NCI-H446 treated with DMSO at 0.1 percent for 48 hours (cell line): ENCODE results near the gene ZMIZ1.

Source experiments
- DNase-seq: peaks from one replicate; lab custom pipeline; 2025; lab: John Stamatoyannopoulos, UW

ZMIZ1 gene

GRCh38 chr10:79082631-79083596 is 14.1 kb downstream of the ZMIZ1 start:
- no peak for DNase-seq

GRCh38 chr10:79084012-79084971 is 15.5 kb downstream of the ZMIZ1 start:
- no peak for DNase-seq

DNA sequence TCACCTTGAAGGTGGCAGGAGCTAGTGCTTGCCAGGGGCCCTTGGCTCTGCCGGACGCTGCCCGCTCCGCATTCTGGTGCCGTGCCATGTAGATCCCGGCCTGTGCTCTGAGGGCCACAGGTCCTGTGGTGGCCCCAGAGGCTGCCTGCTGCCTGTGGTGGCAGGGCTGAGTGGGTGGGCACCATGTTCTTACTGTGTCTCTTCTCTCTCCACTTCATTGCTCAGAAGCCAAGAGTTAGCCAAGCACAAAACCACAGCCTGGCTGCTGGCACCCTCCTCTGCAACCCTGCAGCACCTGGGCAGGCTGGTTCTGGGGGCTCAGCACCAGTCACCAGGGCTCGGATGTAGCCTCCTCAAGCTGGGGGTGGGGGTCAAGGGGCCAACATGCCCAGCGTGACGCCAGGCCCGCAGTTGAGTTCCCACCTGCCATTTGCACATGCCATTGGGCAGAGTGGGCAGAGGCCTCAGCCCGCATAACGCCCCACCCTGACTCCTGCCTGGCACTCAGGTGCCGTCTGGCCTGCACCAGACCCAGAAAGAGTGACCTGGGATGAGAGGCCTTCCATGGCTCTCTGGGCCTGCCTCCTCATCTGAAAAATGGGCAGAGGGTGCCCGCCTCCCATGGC is 16.3 kb downstream of the ZMIZ1 start:
- DNase-seq = no peak

DNA sequence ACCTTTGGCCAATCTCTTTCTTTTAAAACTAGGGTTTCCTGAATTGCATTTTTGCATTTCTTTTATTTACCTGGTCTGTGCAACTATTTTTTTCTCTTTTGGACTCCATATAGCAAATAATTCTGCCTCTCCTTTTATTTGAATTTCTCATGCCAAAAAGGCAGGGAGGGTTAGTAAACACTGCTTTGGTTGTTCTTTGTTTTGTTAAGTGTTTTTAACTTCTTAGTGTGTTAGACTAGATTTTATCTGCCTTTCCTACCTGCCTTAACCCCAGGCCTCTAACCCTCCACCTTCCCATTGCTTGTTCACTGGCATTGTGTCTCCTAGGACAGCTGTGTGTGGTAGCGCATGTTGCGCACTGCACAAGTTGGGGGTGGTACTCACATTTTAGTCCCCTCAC is 18.1 kb downstream of the ZMIZ1 start:
- DNase-seq = no peak

DNA sequence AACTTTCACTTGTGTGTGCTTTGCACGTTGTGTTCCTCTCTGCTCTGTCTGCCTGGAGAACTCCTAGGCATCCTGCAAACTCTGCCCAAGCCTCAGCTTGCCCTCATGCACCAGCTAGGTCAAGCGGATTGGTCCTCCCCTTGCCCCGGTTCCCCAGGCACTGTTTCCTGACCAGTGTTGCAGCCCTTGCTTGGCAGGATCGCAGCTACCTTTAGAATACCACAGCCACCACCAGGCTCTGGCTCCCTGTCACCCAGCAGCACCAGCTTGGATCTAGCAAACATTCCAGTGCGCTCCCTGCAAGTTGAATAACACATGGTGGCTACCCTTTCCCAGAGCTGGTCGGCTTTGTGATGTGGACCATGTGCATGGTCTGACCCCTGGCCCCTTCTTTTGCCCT is 19.0 kb downstream of the ZMIZ1 start:
- DNase-seq = no peak

DNA sequence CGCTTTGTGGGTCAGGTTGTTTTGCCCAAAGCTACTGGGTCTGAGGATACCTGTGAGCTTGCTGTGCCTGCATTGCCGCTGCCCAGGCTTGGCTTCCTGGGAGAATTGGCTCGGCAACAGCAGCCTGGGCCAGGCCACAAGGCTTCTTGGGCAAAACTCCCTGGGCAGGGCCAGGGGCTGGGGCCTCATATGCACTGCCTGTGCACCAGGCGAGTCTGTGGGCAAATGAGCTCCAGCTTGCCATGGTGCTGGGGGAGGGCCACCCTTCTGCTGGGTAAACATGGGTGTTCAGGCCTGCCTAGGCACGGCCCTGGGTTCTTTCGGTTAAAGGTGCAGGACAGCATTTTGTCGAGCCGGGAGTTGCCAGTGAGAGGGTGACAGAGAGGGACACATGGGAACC is 19.4 kb downstream of the ZMIZ1 start:
- no peak for DNase-seq

DNA sequence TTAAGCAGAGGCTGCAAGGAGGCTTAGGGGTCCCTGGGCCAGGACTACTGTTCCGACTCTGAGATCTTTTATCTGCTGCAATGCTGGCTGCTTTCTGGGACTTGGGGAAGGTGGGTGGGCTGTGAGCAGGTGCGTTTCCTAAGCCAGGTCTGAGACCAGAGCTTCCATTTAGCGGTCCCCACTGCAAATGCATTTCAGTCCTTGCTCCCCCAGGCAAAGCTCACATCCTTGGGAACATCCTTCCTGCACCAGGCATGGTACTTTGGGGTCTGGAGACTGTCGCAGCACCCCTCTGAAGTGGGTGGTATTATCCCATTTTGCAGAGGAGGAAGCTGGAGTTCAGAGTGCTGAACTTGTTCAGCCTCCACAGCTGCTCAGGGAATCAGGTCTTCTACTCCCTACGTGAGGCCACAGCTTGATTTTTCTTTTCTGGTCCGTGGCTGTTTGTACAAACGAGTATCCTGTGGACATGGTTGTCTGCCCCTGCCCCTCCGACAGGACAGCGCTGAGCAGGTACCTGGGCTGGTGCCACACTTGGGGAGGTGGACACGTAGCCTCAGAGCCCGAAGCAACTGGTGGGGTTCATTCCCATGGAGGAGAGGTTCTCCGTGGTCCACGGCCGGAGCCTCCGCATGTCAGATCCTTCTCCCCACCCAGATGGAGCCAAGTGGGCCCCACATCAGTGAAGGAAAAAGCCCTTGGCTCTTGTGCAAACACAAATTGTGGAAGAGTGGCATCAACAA is 20.0 kb downstream of the ZMIZ1 start:
- DNase-seq = no peak

- no peak for DNase-seq
Measured at GRCh38 chr10:79089632-79090031, 20.9 kb downstream of the ZMIZ1 start.

- DNase-seq = peak; percentile 30
Measured at GRCh38 chr10:79090134-79090803, 21.5 kb downstream of the ZMIZ1 start.

GRCh38 chr10:79092292-79092896 is 23.6 kb downstream of the ZMIZ1 start:
- DNase-seq = no peak

DNA sequence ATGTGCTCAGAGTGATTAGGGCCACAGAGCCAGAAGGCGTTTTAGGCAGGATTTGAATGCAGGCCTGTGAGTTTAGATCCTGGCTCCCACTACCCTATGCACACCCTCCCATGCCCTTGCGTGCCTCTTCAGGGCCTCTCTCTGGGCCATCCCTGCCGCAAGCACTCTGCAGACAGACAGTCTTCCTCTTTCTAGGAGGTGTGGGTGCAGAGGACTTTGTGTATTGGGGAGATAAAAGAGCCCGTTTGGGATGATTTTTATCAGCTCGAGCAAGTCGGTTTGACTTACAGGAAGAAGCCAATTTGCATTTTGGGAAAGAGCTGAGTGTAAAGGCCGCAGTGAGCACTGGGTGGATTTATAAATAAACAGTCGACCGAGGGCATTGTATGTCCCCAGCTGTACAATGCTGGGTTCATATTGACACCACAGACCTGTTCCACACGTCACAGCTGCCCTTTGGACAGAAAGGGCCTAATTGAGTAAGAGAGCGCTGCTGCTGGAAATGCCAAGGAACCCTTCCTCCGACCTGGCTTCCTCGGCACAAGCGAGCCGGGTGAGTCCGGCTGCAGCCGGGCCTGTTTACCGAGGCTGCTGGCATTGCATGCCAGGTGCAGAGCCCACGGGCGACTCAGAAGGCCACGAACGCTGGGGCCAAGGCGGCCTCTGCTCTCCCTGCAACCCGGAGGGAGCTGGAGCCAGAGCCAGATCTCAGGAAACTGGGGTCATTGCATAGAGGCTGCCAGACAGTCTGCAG is 25.1 kb downstream of the ZMIZ1 start:
- DNase-seq = no peak

- no peak for DNase-seq
Measured at GRCh38 chr10:79094412-79095175, 25.8 kb downstream of the ZMIZ1 start.

- DNase-seq = no peak
Measured at GRCh38 chr10:79095316-79095715, 26.6 kb downstream of the ZMIZ1 start.

- no peak for DNase-seq
Measured at GRCh38 chr10:79096514-79096913, 27.7 kb downstream of the ZMIZ1 start.

DNA sequence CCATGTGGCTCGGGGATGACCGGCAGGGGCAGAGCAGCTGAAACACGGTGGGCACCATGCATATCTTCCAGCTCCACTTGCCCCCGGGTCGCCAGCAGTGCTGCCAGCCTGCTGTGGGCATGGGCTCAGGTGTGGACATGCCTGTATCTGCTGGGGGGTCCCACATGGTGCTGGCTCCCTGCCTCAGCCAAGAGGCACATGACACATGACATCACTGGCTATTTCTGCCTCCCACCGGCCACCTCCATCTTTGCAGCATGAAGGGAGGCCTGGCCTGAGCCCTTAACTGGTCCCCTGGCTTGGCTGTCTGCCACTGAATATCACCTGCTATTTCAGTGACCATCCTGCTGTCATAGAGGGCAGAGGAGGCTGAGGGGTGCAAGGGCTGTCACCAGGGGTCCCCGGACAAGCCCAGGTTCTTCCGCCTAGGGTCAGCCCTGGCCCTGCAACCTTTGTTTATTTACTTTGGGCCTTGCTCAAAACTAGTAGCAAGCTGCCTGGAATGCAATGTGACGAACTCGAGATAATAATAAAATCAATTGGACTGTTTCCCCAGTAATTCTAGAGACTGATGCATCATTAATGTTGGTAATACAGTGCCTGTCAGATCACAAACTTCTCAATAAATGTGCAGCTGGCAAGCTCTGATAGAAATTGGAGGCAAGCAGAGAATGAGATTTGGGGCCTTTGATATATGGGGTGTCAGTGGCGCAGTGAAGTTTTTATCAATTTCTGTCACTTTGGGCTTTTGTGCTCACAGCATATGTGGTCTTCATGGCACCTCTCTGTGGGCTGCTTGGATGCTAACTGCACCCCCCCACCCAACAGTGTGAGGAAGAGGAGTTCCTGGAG is 28.5 kb downstream of the ZMIZ1 start:
- DNase-seq = no peak

DNA sequence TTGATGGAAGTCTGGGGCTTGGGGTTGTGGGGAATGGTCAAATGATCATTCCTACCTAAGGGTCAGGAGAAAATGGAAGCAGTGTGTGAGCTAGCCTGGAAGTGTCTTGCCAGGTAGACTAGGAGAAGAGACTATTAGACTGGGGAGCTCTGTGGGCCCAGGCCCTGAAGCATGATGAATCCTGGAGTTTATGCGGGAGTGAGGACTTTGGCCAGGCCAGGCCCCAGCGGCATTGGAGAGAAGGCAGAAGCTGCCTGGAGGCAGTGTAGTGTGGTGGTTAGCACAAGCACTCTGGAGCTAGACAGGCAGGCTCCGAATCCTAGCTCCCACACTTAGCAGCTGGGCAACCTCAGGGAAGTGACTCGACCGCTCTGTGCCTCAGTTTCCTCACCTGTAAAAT is 29.3 kb downstream of the ZMIZ1 start:
- no peak for DNase-seq

GRCh38 chr10:79098596-79099015 is 29.8 kb downstream of the ZMIZ1 start:
- no peak for DNase-seq

DNA sequence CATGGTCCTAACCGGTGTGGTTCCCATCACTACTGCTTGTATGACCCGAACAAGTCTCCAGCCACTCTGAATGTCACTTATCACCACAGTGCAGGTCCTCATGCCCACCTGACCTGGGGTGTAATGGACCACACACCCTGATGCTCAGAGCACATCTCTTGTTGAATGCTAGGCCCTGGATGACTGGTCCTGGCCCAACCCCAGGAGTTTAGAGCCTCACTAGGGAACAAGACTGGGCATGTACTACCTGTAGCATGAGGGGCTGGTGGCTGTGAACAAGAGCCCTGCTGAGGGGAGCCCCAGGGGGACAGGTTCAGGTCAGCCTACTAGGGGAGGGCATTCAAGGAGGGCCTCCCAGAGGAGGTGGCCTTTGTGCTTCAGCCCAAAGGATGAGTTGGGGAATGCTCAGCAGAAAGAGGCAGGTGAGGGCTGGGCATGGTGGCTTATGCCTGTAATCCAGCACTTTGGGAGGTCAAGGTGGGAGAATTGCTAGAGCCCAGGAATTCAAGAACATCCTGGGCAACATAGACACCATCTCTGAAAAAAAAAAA is 31.2 kb downstream of the ZMIZ1 start:
- no peak for DNase-seq
